Measurements from ENCODE around the gene PUSL1. TPM values are rescaled to one million over a fixed set of nuclear protein-coding genes. Genes with fewer than 3 reads are reported as not detected.

PUSL1 gene
- total RNA-seq, 1 donor from 2014 or later: 12.6 TPM

- DNase-seq (no peak), ATAC-seq (ENCODE audit: low read depth) (no peak)
- POLR2A ChIA-PET: no interaction called here
- CTCF ChIA-PET: interaction anchor here (1.3 kb wide), 1 partner anchor 19 kb away, joined by 4 read pairs; no protein-coding TSS in a partner anchor
- Mint-ChIP-seq H3K4me1 (peaks cover 27% of the 10 kb centered on the region), H3K27me3 (peaks cover 12% of the 10 kb centered on the region), H3K9me3 (no peaks in the 10 kb centered on the region), H3K36me3 (ENCODE audit: low read depth) (no peaks in the 10 kb centered on the region), H3K4me3 (peak overlapping the region; percentile 59), H3K27ac (peak overlapping the region; percentile 43)
- no peak for TF ChIP-seq CTCF (IDR thresholded peaks at IDR 0.05)
- intact Hi-C loops (cut with micrococcal nuclease): loop anchor here (5.0 kb wide), 1 partner anchor 91 kb away; no protein-coding TSS in a partner anchor
Observed at GRCh38 chr1:1351511-1352427, 43.4 kb downstream of the PUSL1 start.

DNA sequence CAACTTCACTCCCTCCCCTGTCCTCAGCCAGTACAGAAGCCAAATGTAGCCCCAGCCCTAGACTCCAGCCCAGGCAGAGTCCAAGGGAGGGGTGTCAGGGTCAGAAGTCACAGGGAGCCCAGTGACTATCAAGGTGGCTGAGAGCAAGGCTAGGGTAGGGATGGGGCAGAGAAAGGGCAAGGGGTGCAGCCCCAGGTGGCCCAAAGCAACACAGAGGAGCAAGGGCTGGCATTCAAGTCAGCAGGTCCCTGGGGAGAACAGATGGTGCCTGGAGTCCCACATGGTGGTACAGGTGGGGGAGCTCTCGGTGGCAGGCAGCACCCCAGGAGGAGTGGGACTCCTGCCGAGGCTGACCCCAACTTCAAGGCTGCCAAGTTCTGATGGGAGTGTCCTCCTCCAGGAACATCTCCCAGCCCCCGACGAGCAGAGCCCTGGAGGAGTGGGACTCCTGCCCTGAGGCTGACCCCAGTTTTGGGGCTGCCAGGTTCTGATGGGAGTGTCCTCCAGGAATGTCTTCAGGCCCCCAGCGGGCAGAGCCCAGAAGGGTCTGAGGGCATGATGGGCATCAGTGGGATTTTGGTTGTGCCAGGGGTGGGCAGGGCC lies 44.5 kb downstream of the PUSL1 start:
- CTCF ChIA-PET: interaction anchor here (1.3 kb wide), 1 partner anchor 18 kb away, joined by 4 read pairs; no protein-coding TSS in a partner anchor
- no peak for TF ChIP-seq CTCF (IDR thresholded peaks at IDR 0.05)
- H3K4me3 Mint-ChIP-seq: no peak overlapping the region

DNA sequence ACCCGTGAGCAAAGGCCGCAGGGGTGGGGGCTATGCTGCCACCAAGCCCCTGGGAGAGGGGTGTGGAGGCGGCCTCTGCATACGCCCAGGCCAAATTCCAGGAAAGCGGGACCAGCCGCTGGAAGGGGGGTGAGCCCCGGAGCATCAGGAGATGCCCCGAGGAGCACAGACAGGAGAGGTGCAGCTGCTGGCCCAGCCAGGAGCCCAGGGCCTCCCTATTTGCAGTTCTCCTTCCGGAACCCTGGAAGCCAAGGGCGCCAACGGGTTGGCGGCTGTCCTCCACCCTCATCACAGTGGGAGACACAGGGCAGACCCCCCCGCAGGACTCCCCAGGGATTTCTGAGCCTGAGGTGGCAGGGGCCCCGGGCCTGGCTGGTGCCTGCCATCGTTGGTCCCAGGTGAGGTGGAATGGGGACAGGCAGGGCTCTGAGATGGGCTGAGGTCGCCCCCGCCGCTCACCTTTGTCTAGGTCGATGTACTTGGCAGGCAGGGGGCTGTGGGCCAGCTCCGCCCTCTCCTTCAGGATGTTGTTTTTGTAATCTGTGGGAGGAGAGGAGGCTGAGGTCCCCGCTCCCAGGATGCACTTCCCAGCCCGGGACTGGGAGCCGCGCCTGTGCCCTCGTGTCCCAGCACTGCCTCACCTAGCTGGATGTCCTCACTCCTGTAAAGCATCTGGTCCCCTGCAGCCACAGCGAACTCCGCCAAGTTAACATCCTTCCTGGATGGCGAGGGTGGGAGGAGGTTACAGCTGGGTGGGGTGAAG lies 45.2 kb downstream of the PUSL1 start:
- CTCF ChIA-PET: no interaction called here
- no peak for DNase-seq
- H3K27ac Mint-ChIP-seq: no peak overlapping the region

More for the DNA sequence above, 44.5 kb downstream of the PUSL1 start:
- peaks cover 18% of the 10 kb centered on the region for H3K27me3 Mint-ChIP-seq
- no peak overlapping the region for H3K27ac Mint-ChIP-seq
- POLR2A ChIA-PET: no interaction called here
- no peaks in the 10 kb centered on the region for H3K36me3 Mint-ChIP-seq (ENCODE audit: low read depth)
- no peaks in the 10 kb centered on the region for H3K9me3 Mint-ChIP-seq
- H3K4me1 Mint-ChIP-seq: peaks cover 22% of the 10 kb centered on the region
- ATAC-seq (ENCODE audit: low read depth): no peak
- intact Hi-C loops (cut with micrococcal nuclease): loop anchor here (5.0 kb wide), 1 partner anchor 89 kb away; no protein-coding TSS in a partner anchor
- DNase-seq: no peak

DNA sequence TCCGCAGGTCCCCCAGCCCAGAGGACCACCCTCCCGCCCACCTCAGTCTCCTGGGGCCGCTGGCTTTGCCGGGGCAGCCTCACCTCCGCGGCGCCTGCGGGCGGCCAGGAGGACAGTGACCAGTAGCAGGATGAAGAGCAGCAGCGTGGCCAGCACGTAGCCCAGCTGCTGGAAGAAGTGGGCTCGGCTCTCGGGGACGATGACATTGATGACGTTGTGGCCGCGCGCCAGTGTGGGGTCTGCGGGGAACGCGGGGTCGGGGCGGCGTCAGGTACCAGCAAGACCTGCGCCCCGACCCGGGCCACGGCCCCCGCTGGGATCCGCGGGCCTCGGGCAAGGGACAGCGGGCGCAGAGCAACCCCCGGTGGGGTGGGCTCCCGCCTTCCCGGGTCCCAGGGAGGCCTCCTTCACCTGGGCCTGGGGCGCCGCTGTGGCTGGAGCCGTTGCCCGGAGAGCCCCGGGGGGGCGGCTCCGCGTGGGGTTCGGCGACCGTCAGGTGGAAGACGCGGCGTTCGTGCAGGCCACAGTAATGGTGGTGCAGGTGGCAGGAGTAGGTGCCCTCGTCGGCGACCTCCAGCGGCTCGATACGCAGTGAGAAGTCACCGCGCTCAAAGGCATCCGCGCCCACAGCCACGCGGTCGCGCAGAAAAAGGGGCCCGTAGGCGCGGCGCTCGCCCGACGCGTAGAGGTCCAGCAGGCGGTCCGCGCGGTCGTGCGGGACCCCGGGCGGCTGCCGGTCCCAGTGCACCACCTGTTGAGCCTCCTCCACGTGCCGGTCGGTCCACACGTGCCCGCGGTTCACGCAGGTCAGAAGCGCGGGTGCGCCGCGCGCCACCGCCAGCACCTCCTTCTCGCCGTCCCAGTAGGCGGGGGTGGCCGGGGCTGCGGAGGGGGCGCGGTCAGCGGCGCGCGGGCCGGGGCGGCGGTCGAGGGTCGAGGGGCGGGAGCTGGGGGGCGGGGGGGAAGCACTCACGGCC lies 46.2 kb downstream of the PUSL1 start:
- intact Hi-C loops (cut with micrococcal nuclease): loop anchor here (5.0 kb wide), 1 partner anchor 88 kb away; no protein-coding TSS in a partner anchor

More for the DNA sequence above, 45.2 kb downstream of the PUSL1 start:
- ATAC-seq (ENCODE audit: low read depth): no peak
- Mint-ChIP-seq H3K36me3 (ENCODE audit: low read depth) (no peaks in the 10 kb centered on the region), H3K4me3 (no peak overlapping the region), H3K27me3 (peaks cover 18% of the 10 kb centered on the region), H3K4me1 (peaks cover 17% of the 10 kb centered on the region), H3K9me3 (no peaks in the 10 kb centered on the region)
- intact Hi-C loops (cut with micrococcal nuclease): loop anchor here (5.0 kb wide), 1 partner anchor 89 kb away; no protein-coding TSS in a partner anchor
- TF ChIP-seq CTCF (IDR thresholded peaks at IDR 0.05): no peak
- POLR2A ChIA-PET: no interaction called here

More for the DNA sequence above, 46.2 kb downstream of the PUSL1 start:
- peaks cover 21% of the 10 kb centered on the region for H3K4me1 Mint-ChIP-seq
- no peak for TF ChIP-seq CTCF (IDR thresholded peaks at IDR 0.05)
- H3K9me3 Mint-ChIP-seq: no peaks in the 10 kb centered on the region
- H3K27ac Mint-ChIP-seq: no peak overlapping the region
- ChIA-PET CTCF (no interaction called here), POLR2A (no interaction called here)
- no peak overlapping the region for H3K4me3 Mint-ChIP-seq
- DNase-seq (no peak), ATAC-seq (ENCODE audit: low read depth) (peak; percentile 16)
- H3K36me3 Mint-ChIP-seq (ENCODE audit: low read depth): no peaks in the 10 kb centered on the region
- H3K27me3 Mint-ChIP-seq: peaks cover 21% of the 10 kb centered on the region

Data from activated B cell treated with CpG ODN at 0.5 μM for 24 hours (primary cell).